K562 (cell line): ENCODE data around the gene ZNF609. TPM values are rescaled to one million over a fixed set of nuclear protein-coding genes. Genes with fewer than 3 reads are reported as not detected.
A peak's percentile ranks its signal among the peaks of the same experiment; 100 is the strongest.

Source experiments
- ARID2 ChIP-seq: fragments of 450-650 bp; IDR thresholded peaks from 2 replicates; pipeline ENCODE4 v1.6.1; 2017; ENCODE audit warnings: antibody characterized with exemption, mild to moderate bottlenecking
- CBFA2T2 ChIP-seq: fragments of 450-650 bp; conservative IDR thresholded peaks from 2 replicates; pipeline ENCODE4 v1.6.1; 2017; ENCODE audit warnings: mild to moderate bottlenecking
- DDX20 ChIP-seq: fragments of 450-650 bp; IDR thresholded peaks from 2 replicates; pipeline ENCODE4 v1.6.1; 2016; ENCODE audit warnings: missing genetic modification characterization, low read depth, mild to moderate bottlenecking, missing compliant biosample characterization, moderate library complexity
- FOS ChIP-seq: IDR thresholded peaks from 3 replicates; pipeline ENCODE4 v1.6.1; 2011; ENCODE audit not compliant: insufficient read length; ENCODE audit errors: extremely low read depth
- GTF2E2 ChIP-seq: fragments of 200-800 bp; sonication (Bioruptor generic); IDR thresholded peaks from 2 replicates; pipeline ENCODE4 v1.6.1; 2016; ENCODE audit warnings: missing genetic modification characterization, missing compliant biosample characterization
- HNRNPK ChIP-seq: fragments of 200-400 bp; formaldehyde crosslinking; IDR thresholded peaks from one replicate; pipeline ENCODE4 v1.6.1; 2018; ENCODE audit warnings: mild to moderate bottlenecking, low read depth, low read length; ENCODE audit not compliant: poor library complexity, severe bottlenecking
- JUNB ChIP-seq: fragments of 450-650 bp; formaldehyde crosslinking; conservative IDR thresholded peaks from 2 replicates; pipeline ENCODE4 v1.4.0; 2020; ENCODE audit warnings: mild to moderate bottlenecking
- MAFF ChIP-seq: IDR thresholded peaks from 2 replicates; pipeline ENCODE4 v1.6.1; 2012; ENCODE audit warnings: low read length, improper control_type of control experiment
- MAFG ChIP-seq: fragments of 450-650 bp; conservative IDR thresholded peaks from 2 replicates; pipeline ENCODE4 v1.6.1; 2016; ENCODE audit warnings: missing genetic modification characterization, missing compliant biosample characterization
- MBD2 ChIP-seq: sonication (generic); IDR thresholded peaks from 2 replicates; pipeline ENCODE4 v1.6.1; 2016; ENCODE audit warnings: low read depth, borderline replicate concordance
- PHB2 ChIP-seq: fragments of 450-650 bp; IDR thresholded peaks from 2 replicates; pipeline ENCODE4 v1.6.1; 2017; ENCODE audit warnings: low read depth
- RBM22 ChIP-seq: fragments of 200-400 bp; formaldehyde crosslinking; IDR thresholded peaks from 2 replicates; pipeline ENCODE4 v1.6.1; 2018; ENCODE audit warnings: low read length, low read depth; ENCODE audit not compliant: poor library complexity, severe bottlenecking
- RCOR1 ChIP-seq, 2 experiments: IDR thresholded peaks; 2 replicates each; pipeline ENCODE4 v1.6.1; 2012; ENCODE audit warnings: low read depth in 2 of 2, low read length in 2 of 2, borderline replicate concordance in 1 of 2, improper control_type of control experiment in 1 of 2
- TOE1 ChIP-seq, 2 experiments: fragments of 450-650 bp in 1 of 2; sonication (generic) in 1 of 2; formaldehyde crosslinking in 1 of 2; IDR thresholded peaks; 2 replicates each; pipeline versions ENCODE4 v1.7.1 to v1.8.0; 2016 to 2022; ENCODE audit warnings: borderline replicate concordance in 2 of 2, mild to moderate bottlenecking in 2 of 2, antibody characterized with exemption in 1 of 2, inconsistent platforms in 1 of 2, low read depth in 1 of 2, missing genetic modification reagents in 1 of 2, moderate library complexity in 1 of 2
- ZNF444 ChIP-seq: fragments of 250-450 bp; sonication (Bioruptor Pico); IDR thresholded peaks from 2 replicates; pipeline ENCODE4 v1.4.0; 2020; ENCODE audit warnings: mild to moderate bottlenecking, moderate library complexity
- ZNF766 ChIP-seq: fragments of 200-800 bp; sonication (Bioruptor generic); conservative IDR thresholded peaks from 2 replicates; pipeline ENCODE4 v1.6.1; 2016; ENCODE audit warnings: missing genetic modification characterization, missing compliant biosample characterization
- polyA plus RNA-seq, 8 experiments: library from polyadenylated mRNA; depleted of rRNA in 4 of 8; stranded (reverse) in 5 of 8; unstranded in 3 of 8; fragments of >200 nt; fragmentation: Nextera tagmentation in 2 of 8; fragmentation: Illumina TruSeq in 1 of 8; extraction: Ambion mirVana in 2 of 8; extraction: Trizol in 1 of 8; gene quantifications; 2 replicates each; pipeline versions ENCODE4 v1.2.1 to v1.2.3, GENCODE V29; 2011 to 2014; ENCODE audit warnings: inconsistent platforms in 1 of 8, missing spikeins in 1 of 8
- total RNA-seq, 7 experiments: library from RNA; depleted of rRNA in 6 of 7; stranded (reverse); fragments of >200 nt in 6 of 7; fragmentation: Illumina TruSeq in 2 of 7; extraction: Trizol in 2 of 7; gene quantifications; 2 replicates each; pipeline versions ENCODE4 v1.2.1 to v1.2.3, GENCODE V29; 2011 to 2021; ENCODE audit warnings: low replicate concordance in 1 of 7
- TF ChIP-seq, protein P1 (sequence below): fragments of 450-650 bp; formaldehyde crosslinking; IDR thresholded peaks from 2 replicates; pipeline ENCODE4 v1.4.0; 2020; ENCODE audit warnings: mild to moderate bottlenecking, moderate library complexity
- TF ChIP-seq, protein P2 (sequence below): sonication (generic); formaldehyde crosslinking; IDR thresholded peaks from 2 replicates; pipeline ENCODE4 v1.8.1; 2023; ENCODE audit warnings: mild to moderate bottlenecking, missing genetic modification reagents
- TF ChIP-seq, protein P3 (sequence below): fragments of 250-450 bp; sonication (Bioruptor Pico); IDR thresholded peaks from 2 replicates; pipeline ENCODE4 v1.8.0; 2021; ENCODE audit warnings: moderate library complexity, mild to moderate bottlenecking, inconsistent platforms
- TF ChIP-seq, protein P4 (sequence below): fragments of 250-450 bp; sonication (Bioruptor Pico); IDR thresholded peaks from 2 replicates; pipeline ENCODE4 v1.5.0; 2021
- TF ChIP-seq, protein P5 (sequence below), 2 experiments: fragments of 450-650 bp; IDR thresholded peaks; 2 replicates each; pipeline ENCODE4 v1.6.1; 2018; ENCODE audit warnings: mild to moderate bottlenecking in 2 of 2, low read depth in 1 of 2; ENCODE audit not compliant: partially characterized antibody in 2 of 2

Gene ZNF609
- total and polyA plus RNA-seq, 9 of the 15 experiments (the other 6 are each of a cell fraction or from before 2014, with no cell fraction given): 3.0 to 38.7 (median 17.8) TPM

DNA sequence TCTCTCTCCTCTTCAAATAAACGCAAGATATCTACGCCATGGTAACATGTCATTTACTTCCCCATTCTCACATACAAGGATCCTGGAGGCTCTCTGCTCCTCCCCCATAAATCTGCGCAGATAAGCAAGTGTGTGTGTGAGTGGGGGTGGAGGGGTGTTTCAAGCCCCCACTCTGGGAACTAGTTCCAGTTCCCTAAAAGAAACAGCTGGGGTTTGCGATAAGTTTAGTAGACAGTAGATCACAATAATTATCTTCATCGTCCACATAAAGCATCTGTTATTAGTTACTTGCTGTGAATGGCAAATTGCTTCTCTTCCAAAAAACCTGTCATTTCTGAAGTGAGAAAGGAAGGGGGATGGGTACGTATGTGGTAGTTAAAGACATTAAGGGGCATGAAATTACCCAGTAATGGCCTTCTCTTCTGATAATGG is 235.2 kb downstream of the ZNF609 start (continued):
- TF ChIP-seq, protein P1, sequence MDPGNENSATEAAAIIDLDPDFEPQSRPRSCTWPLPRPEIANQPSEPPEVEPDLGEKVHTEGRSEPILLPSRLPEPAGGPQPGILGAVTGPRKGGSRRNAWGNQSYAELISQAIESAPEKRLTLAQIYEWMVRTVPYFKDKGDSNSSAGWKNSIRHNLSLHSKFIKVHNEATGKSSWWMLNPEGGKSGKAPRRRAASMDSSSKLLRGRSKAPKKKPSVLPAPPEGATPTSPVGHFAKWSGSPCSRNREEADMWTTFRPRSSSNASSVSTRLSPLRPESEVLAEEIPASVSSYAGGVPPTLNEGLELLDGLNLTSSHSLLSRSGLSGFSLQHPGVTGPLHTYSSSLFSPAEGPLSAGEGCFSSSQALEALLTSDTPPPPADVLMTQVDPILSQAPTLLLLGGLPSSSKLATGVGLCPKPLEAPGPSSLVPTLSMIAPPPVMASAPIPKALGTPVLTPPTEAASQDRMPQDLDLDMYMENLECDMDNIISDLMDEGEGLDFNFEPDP (CRISPR knock-in tag): no peak
- TF ChIP-seq TOE1 (IDR thresholded peaks at IDR 0.05; ENCODE audit: borderline replicate concordance) (peak; percentile 53; the same call in 1 of the 2 replicates), TOE1 (CRISPR knock-in tag; IDR thresholded peaks at IDR 0.05; ENCODE audit: borderline replicate concordance, low read depth) (no peak), JUNB (CRISPR knock-in tag) (no peak), DDX20 (tag) (no peak), MAFG (tag) (no peak), PHB2 (peak; percentile 89), RBM22 (no peak), ZNF766 (CRISPR knock-in tag) (peak; percentile 94), MBD2 (peak; percentile 88), GTF2E2 (peak; percentile 54; the same call in 1 of the 2 replicates), RCOR1 (IDR thresholded peaks at IDR 0.05; ENCODE audit: borderline replicate concordance in 1 of 2, low read depth in 2 of 2, low read length in 2 of 2) (peak; percentile 100), ARID2 (no peak), HNRNPK (no peak), CBFA2T2 (peak; percentile 96), MAFF (no peak), ZNF444 (peak; percentile 77; the same call in 1 of the 2 replicates), FOS (no peak)
- TF ChIP-seq, protein P2, sequence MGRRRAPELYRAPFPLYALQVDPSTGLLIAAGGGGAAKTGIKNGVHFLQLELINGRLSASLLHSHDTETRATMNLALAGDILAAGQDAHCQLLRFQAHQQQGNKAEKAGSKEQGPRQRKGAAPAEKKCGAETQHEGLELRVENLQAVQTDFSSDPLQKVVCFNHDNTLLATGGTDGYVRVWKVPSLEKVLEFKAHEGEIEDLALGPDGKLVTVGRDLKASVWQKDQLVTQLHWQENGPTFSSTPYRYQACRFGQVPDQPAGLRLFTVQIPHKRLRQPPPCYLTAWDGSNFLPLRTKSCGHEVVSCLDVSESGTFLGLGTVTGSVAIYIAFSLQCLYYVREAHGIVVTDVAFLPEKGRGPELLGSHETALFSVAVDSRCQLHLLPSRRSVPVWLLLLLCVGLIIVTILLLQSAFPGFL: no peak
- TF ChIP-seq, protein P3, sequence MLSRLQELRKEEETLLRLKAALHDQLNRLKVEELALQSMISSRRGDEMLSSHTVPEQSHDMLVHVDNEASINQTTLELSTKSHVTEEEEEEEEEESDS (CRISPR knock-in tag): no peak
- TF ChIP-seq, protein P4, sequence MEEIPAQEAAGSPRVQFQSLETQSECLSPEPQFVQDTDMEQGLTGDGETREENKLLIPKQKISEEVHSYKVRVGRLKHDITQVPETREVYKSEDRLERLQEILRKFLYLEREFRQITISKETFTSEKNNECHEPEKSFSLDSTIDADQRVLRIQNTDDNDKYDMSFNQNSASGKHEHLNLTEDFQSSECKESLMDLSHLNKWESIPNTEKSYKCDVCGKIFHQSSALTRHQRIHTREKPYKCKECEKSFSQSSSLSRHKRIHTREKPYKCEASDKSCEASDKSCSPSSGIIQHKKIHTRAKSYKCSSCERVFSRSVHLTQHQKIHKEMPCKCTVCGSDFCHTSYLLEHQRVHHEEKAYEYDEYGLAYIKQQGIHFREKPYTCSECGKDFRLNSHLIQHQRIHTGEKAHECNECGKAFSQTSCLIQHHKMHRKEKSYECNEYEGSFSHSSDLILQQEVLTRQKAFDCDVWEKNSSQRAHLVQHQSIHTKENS (CRISPR knock-in tag): no peak
- TF ChIP-seq, protein P5, sequence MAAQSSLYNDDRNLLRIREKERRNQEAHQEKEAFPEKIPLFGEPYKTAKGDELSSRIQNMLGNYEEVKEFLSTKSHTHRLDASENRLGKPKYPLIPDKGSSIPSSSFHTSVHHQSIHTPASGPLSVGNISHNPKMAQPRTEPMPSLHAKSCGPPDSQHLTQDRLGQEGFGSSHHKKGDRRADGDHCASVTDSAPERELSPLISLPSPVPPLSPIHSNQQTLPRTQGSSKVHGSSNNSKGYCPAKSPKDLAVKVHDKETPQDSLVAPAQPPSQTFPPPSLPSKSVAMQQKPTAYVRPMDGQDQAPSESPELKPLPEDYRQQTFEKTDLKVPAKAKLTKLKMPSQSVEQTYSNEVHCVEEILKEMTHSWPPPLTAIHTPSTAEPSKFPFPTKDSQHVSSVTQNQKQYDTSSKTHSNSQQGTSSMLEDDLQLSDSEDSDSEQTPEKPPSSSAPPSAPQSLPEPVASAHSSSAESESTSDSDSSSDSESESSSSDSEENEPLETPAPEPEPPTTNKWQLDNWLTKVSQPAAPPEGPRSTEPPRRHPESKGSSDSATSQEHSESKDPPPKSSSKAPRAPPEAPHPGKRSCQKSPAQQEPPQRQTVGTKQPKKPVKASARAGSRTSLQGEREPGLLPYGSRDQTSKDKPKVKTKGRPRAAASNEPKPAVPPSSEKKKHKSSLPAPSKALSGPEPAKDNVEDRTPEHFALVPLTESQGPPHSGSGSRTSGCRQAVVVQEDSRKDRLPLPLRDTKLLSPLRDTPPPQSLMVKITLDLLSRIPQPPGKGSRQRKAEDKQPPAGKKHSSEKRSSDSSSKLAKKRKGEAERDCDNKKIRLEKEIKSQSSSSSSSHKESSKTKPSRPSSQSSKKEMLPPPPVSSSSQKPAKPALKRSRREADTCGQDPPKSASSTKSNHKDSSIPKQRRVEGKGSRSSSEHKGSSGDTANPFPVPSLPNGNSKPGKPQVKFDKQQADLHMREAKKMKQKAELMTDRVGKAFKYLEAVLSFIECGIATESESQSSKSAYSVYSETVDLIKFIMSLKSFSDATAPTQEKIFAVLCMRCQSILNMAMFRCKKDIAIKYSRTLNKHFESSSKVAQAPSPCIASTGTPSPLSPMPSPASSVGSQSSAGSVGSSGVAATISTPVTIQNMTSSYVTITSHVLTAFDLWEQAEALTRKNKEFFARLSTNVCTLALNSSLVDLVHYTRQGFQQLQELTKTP (IDR thresholded peaks at IDR 0.05; ENCODE audit: low read depth in 1 of 2, partially characterized antibody in 2 of 2): peak in 1 of 2 experiments; percentile 91
